Fibroblast of skin of back (primary cell): ENCODE measurements around the gene JARID2.

Source experiments
- DNase-seq: peaks from one replicate; pipeline ENCODE4 v3.0.0-alpha.2; 2013

The JARID2 gene

GRCh38 chr6:15382712-15383111, 136.8 kb downstream of the JARID2 start:
- no peak for DNase-seq

- DNase-seq = no peak
Observed at GRCh38 chr6:15384901-15385300, 139.0 kb downstream of the JARID2 start.

GRCh38 chr6:15385521-15385920, 139.7 kb downstream of the JARID2 start:
- DNase-seq = no peak

GRCh38 chr6:15386110-15386755, 140.4 kb downstream of the JARID2 start:
- no peak for DNase-seq

GRCh38 chr6:15386756-15387112, 140.9 kb downstream of the JARID2 start:
- DNase-seq = no peak

GRCh38 chr6:15387118-15387517, 141.2 kb downstream of the JARID2 start:
- peak; percentile 66 for DNase-seq

- DNase-seq = no peak
Observed at GRCh38 chr6:15389084-15389764, 143.4 kb downstream of the JARID2 start.

GRCh38 chr6:15389765-15390723, 144.2 kb downstream of the JARID2 start:
- DNase-seq = peak; percentile 64

- DNase-seq = no peak
Observed at GRCh38 chr6:15391500-15391899, 145.6 kb downstream of the JARID2 start.

GRCh38 chr6:15392182-15392581, 146.3 kb downstream of the JARID2 start:
- DNase-seq = no peak

GRCh38 chr6:15393605-15394004, 147.7 kb downstream of the JARID2 start:
- DNase-seq = no peak

GRCh38 chr6:15395087-15395486, 149.2 kb downstream of the JARID2 start:
- no peak for DNase-seq

- no peak for DNase-seq
Observed at GRCh38 chr6:15396808-15397207, 150.9 kb downstream of the JARID2 start.

GRCh38 chr6:15398633-15399275, 152.9 kb downstream of the JARID2 start:
- DNase-seq = no peak

- peak; percentile 67 for DNase-seq
Observed at GRCh38 chr6:15399641-15400470, 154.0 kb downstream of the JARID2 start.

- peak; percentile 15 for DNase-seq
Observed at GRCh38 chr6:15400572-15401004, 154.7 kb downstream of the JARID2 start.

GRCh38 chr6:15401120-15401519, 155.3 kb downstream of the JARID2 start:
- DNase-seq = no peak

- peak; percentile 33 for DNase-seq
Observed at GRCh38 chr6:15401769-15402250, 155.9 kb downstream of the JARID2 start.

GRCh38 chr6:15402406-15403045, 156.7 kb downstream of the JARID2 start:
- no peak for DNase-seq

GRCh38 chr6:15403094-15403755, 157.4 kb downstream of the JARID2 start:
- no peak for DNase-seq

GRCh38 chr6:15404685-15404980, 158.8 kb downstream of the JARID2 start:
- no peak for DNase-seq
